Fibroblast of the aortic adventitia (primary cell): ENCODE results near the gene USP25. TPM values are rescaled to one million over a fixed set of nuclear protein-coding genes. Genes with fewer than 3 reads are reported as not detected.
A peak's percentile ranks its signal among the peaks of the same experiment; 100 is the strongest.

Source experiments
- DNase-seq: peaks from one replicate; pipeline ENCODE4 v3.0.0-alpha.2; 2010; ENCODE audit warnings: low read depth
- H3K4me3 ChIP-seq: 2 replicates; pipeline ENCODE4 v1.5.1; 2011; ENCODE audit warnings: low read depth, mild to moderate bottlenecking, control low read depth, low read length, moderate library complexity
- CTCF ChIP-seq: IDR thresholded peaks from 2 replicates; pipeline ENCODE4 v1.5.1; 2011; ENCODE audit warnings: mild to moderate bottlenecking, low read length, control low read depth, inconsistent platforms; ENCODE audit not compliant: insufficient read depth
- total RNA-seq: library from RNA; depleted of rRNA; stranded (reverse); fragments of >200 nt; gene quantifications from 2 replicates; pipeline ENCODE4 v1.2.3, GENCODE V29; 2012; ENCODE audit warnings: low replicate concordance

The USP25 gene
- 37.3 and 48.1 TPM in 2 replicates for total RNA-seq

- peak within 1 kb of the TSS; percentile 91 for H3K4me3 ChIP-seq
- peak; percentile 7 for TF ChIP-seq CTCF
- peak; percentile 61 for DNase-seq
Measured at GRCh38 chr21:15729674-15730483, at the start of gene USP25. Gene USP25, plus strand, starts transcription at chr21:15729982. Its CDS starts 412 bp downstream, at chr21:15730394.

- H3K4me3 ChIP-seq = no peak overlapping the region
- DNase-seq = peak; percentile 64
- TF ChIP-seq CTCF = no peak
Measured at GRCh38 chr21:15682186-15682895, 47.4 kb upstream of the USP25 start.

GRCh38 chr21:15682977-15683376 lies 46.8 kb upstream of the USP25 start:
- no peak overlapping the region for H3K4me3 ChIP-seq
- TF ChIP-seq CTCF = no peak
- DNase-seq = peak; percentile 71

- H3K4me3 ChIP-seq = no peak overlapping the region
- no peak for TF ChIP-seq CTCF
- no peak for DNase-seq
Measured at GRCh38 chr21:15686506-15686905, 43.3 kb upstream of the USP25 start.

- no peak for DNase-seq
- no peak for TF ChIP-seq CTCF
- H3K4me3 ChIP-seq = no peak overlapping the region
Measured at GRCh38 chr21:15687208-15687607, 42.6 kb upstream of the USP25 start.

GRCh38 chr21:15688016-15688415 lies 41.8 kb upstream of the USP25 start:
- TF ChIP-seq CTCF = no peak
- no peak for DNase-seq
- H3K4me3 ChIP-seq = no peak overlapping the region
